Panc1 (cell line): ENCODE data around the gene SGCB. TPM values are rescaled to one million over a fixed set of nuclear protein-coding genes. Genes with fewer than 3 reads are reported as not detected.

ENCODE experiments used
- ATAC-seq: fragments of 200-7000 bp; cut with Tn5 transposase; 2 replicates; pipeline ENCODE4 v1.9.1; 2020; ENCODE audit warnings: mild to moderate bottlenecking, moderate library complexity
- BruUV-seq: library from RNA; stranded (reverse); fragments of 400-500 nt; replicated peaks from 2 replicates; lab custom pipeline; 2021; lab: Mats Ljungman, UMichigan
- CTCF ChIA-PET: fragments of 300-600 bp; sonication (Branson Sonifier 250); formaldehyde crosslinking; loops from one replicate; lab custom pipeline; 2022; ENCODE audit warnings: antibody characterized with exemption; lab: Charles Lee
- POLR2A ChIA-PET: fragments of 300-600 bp; sonication (Branson Sonifier 250); formaldehyde crosslinking; loops from one replicate; lab custom pipeline; 2022; ENCODE audit warnings: antibody characterized with exemption; lab: Charles Lee
- DNase-seq: peaks from one replicate; pipeline ENCODE4 v3.0.0-alpha.2; 2010; ENCODE audit warnings: low read depth, low spot score
- H3K27ac ChIP-seq: 2 replicates; pipeline ENCODE4 v1.5.1; 2011; ENCODE audit warnings: mild to moderate bottlenecking, low read length, inconsistent platforms
- H3K27me3 ChIP-seq: fragments of 200-500 bp; sonication (Bioruptor generic); 2 replicates; pipeline ENCODE4 v1.6.0; 2014; ENCODE audit warnings: low read length, inconsistent platforms; ENCODE audit not compliant: control insufficient read depth, insufficient read depth
- H3K36me3 ChIP-seq: fragments of 200-500 bp; sonication (Bioruptor generic); 2 replicates; pipeline ENCODE4 v1.5.1; 2014; ENCODE audit warnings: inconsistent platforms, mild to moderate bottlenecking, low read length, moderate library complexity; ENCODE audit not compliant: control insufficient read depth, insufficient read depth
- H3K4me1 ChIP-seq: 2 replicates; pipeline ENCODE4 v1.5.1; 2011; ENCODE audit warnings: inconsistent platforms, mild to moderate bottlenecking, low read length, moderate library complexity; ENCODE audit not compliant: control insufficient read depth, insufficient read depth
- H3K4me3 ChIP-seq, 2 experiments: 2 replicates each; pipeline ENCODE4 v1.5.1; 2011 to 2012; ENCODE audit warnings: low read depth in 2 of 2, low read length in 2 of 2, mild to moderate bottlenecking in 2 of 2, inconsistent platforms in 1 of 2, moderate library complexity in 1 of 2
- H3K9me3 ChIP-seq: fragments of 200-500 bp; sonication (Bioruptor generic); 2 replicates; pipeline ENCODE4 v1.5.1; 2014; ENCODE audit warnings: low read depth, mild to moderate bottlenecking, inconsistent platforms, low read length, moderate library complexity; ENCODE audit not compliant: control insufficient read depth, insufficient read depth
- CTCF ChIP-seq: fragments of 450-650 bp; IDR thresholded peaks from 2 replicates; pipeline ENCODE4 v1.5.1; 2017; ENCODE audit warnings: mild to moderate bottlenecking
- POLR2AphosphoS5 ChIP-seq: IDR thresholded peaks from 2 replicates; pipeline ENCODE4 v1.6.1; 2012; ENCODE audit warnings: mild to moderate bottlenecking, low read depth, low read length, moderate library complexity
- REST ChIP-seq, 2 experiments: IDR thresholded peaks; 2 replicates each; pipeline ENCODE4 v1.6.1; 2011 to 2012; ENCODE audit warnings: low read depth in 2 of 2, control low read depth in 1 of 2, low read length in 1 of 2, mild to moderate bottlenecking in 1 of 2, moderate library complexity in 1 of 2; ENCODE audit not compliant: insufficient read depth in 1 of 2
- SIN3A ChIP-seq: IDR thresholded peaks from 2 replicates; pipeline ENCODE4 v1.6.1; 2012; ENCODE audit warnings: low read depth, mild to moderate bottlenecking, low read length, moderate library complexity, borderline replicate concordance; ENCODE audit not compliant: insufficient read depth
- TCF7L2 ChIP-seq: IDR thresholded peaks from 2 replicates; pipeline ENCODE4 v1.6.1; 2011; ENCODE audit warnings: mild to moderate bottlenecking, low read depth, low read length, inconsistent platforms
- in situ Hi-C: cut with HindIII; loops from 2 replicates; pipeline ENCODE4 v1.10.0; 2016; ENCODE audit warnings: low sequenced_read_pairs, low pct_unique_long_range_greater_than_20kb
- intact Hi-C: fragments of 100-400 bp; cut with micrococcal nuclease; formaldehyde crosslinking; loops from one replicate; pipeline ENCODE4 v1.10.0; 2022; ENCODE audit not compliant: unreplicated experiment
- total RNA-seq: library from RNA; stranded (reverse); gene quantifications from one replicate; pipeline ENCODE4 v1.2.1, GENCODE V29; 2021; ENCODE audit not compliant: unreplicated experiment

The SGCB gene
- total RNA-seq, 1 experiment from 2014 or later = 27.6 TPM

- POLR2A ChIA-PET = no interaction called here
- no TSS peak for BruUV-seq
Observed at GRCh38 chr4:52054254-52054653, 16.2 kb upstream of the SGCB start.

GRCh38 chr4:52052475-52052780, 14.3 kb upstream of the SGCB start:
- TF ChIP-seq SIN3A (no peak), CTCF (no peak), REST (IDR thresholded peaks at IDR 0.05; ENCODE audit: insufficient read depth in 1 of 2, low read depth in 2 of 2, low read length in 1 of 2) (no peak), TCF7L2 (no peak), POLR2AphosphoS5 (no peak)
- intact Hi-C loops = no loop called here

More at GRCh38 chr4:52054254-52054653, 16.2 kb upstream of the SGCB start:
- CTCF ChIA-PET = no interaction called here
- DNase-seq = no peak
- Histone ChIP-seq H3K27me3 (peaks cover 20% of the 10 kb centered on the region), H3K4me3 (no peak overlapping the region), H3K36me3 (no peaks in the 10 kb centered on the region), H3K9me3 (no peaks in the 10 kb centered on the region), H3K27ac (no peak overlapping the region), H3K4me1 (no peaks in the 10 kb centered on the region)
- no peak for TF ChIP-seq CTCF
- TF ChIP-seq SIN3A = no peak
- TF ChIP-seq POLR2AphosphoS5 = no peak
- TF ChIP-seq REST (IDR thresholded peaks at IDR 0.05; ENCODE audit: insufficient read depth in 1 of 2, low read depth in 2 of 2, low read length in 1 of 2) = no peak
- no peak for TF ChIP-seq TCF7L2
- in situ Hi-C loops (no loop called here), intact Hi-C loops (no loop called here)
- ATAC-seq = no peak

More at GRCh38 chr4:52052475-52052780, 14.3 kb upstream of the SGCB start:
- ATAC-seq (no peak), DNase-seq (no peak)
- in situ Hi-C loops = no loop called here
- H3K27ac ChIP-seq = no peak overlapping the region
- no peaks in the 10 kb centered on the region for H3K4me1 ChIP-seq
- no peak overlapping the region for H3K4me3 ChIP-seq
- peaks cover 20% of the 10 kb centered on the region for H3K27me3 ChIP-seq
- H3K9me3 ChIP-seq = no peaks in the 10 kb centered on the region
- BruUV-seq = no TSS peak
- no peaks in the 10 kb centered on the region for H3K36me3 ChIP-seq
- ChIA-PET POLR2A (no interaction called here), CTCF (no interaction called here)
